ENCODE data around the gene TMUB1.
A peak's percentile ranks its signal among the peaks of the same experiment; 100 is the strongest.

The TMUB1 gene

GRCh38 chr7:151116603-151117440 lies 33.5 kb upstream of the TMUB1 start:
- no peak for TF ChIP-seq CTCF (IDR thresholded peaks at IDR 0.05; ENCODE audit: low read depth, low read length)
- no peak for DNase-seq (ENCODE audit: low read depth in 2 of 2)
- no peak overlapping the region for H3K4me3 ChIP-seq (replicated peaks in 1 of 2; ENCODE audit: low read depth in 2 of 2, low read length in 2 of 2)

GRCh38 chr7:151115836-151116418 lies 32.6 kb upstream of the TMUB1 start:
- H3K4me3 ChIP-seq (replicated peaks in 1 of 2; ENCODE audit: low read depth in 2 of 2, low read length in 2 of 2), result no peak overlapping the region
- TF ChIP-seq CTCF (IDR thresholded peaks at IDR 0.05; ENCODE audit: low read depth, low read length), result no peak
- no peak for DNase-seq (ENCODE audit: low read depth in 2 of 2)

- no peak for TF ChIP-seq CTCF (IDR thresholded peaks at IDR 0.05; ENCODE audit: low read depth, low read length)
- no peak overlapping the region for H3K4me3 ChIP-seq (replicated peaks in 1 of 2; ENCODE audit: low read depth in 2 of 2, low read length in 2 of 2)
- peak in 1 of 2 donors; percentile 37 for DNase-seq (ENCODE audit: low read depth in 2 of 2)
These were observed 32.0 kb upstream of the TMUB1 start for GRCh38 chr7:151115121-151115835.

- no peak for DNase-seq (ENCODE audit: low read depth in 2 of 2)
- H3K4me3 ChIP-seq (replicated peaks in 1 of 2; ENCODE audit: low read depth in 2 of 2, low read length in 2 of 2), result no peak overlapping the region
- TF ChIP-seq CTCF (IDR thresholded peaks at IDR 0.05; ENCODE audit: low read depth, low read length), result no peak
These were observed 31.1 kb upstream of the TMUB1 start for GRCh38 chr7:151114151-151115090.

- no peak overlapping the region for H3K4me3 ChIP-seq (replicated peaks in 1 of 2; ENCODE audit: low read depth in 2 of 2, low read length in 2 of 2)
These were observed 30.3 kb upstream of the TMUB1 start for GRCh38 chr7:151113344-151114150.

More at GRCh38 chr7:151113344-151114150, 30.3 kb upstream of the TMUB1 start:
- TF ChIP-seq CTCF (IDR thresholded peaks at IDR 0.05; ENCODE audit: low read depth, low read length), result peak; percentile 2
- peak; percentile 48 to 72 for DNase-seq (ENCODE audit: low read depth in 2 of 2)
